Cardiac muscle cell (in vitro differentiated cells and primary cell): ENCODE results near the gene IRGQ. TPM values are rescaled to one million over a fixed set of nuclear protein-coding genes. Genes with fewer than 3 reads are reported as not detected.

ENCODE experiments used
- DNase-seq, 2 donors: peaks; one replicate each; pipeline versions ENCODE4 v3.0.0 to v3.0.0-alpha.2; 2010 to 2017; ENCODE audit warnings: low read depth in 1 of 2, low spot score in 1 of 2
- H3K27ac ChIP-seq: fragments of 200-600 bp; sonication (generic); 2 replicates; pipeline ENCODE4 v1.5.1; 2016
- H3K27me3 ChIP-seq: fragments of 200-600 bp; sonication (generic); 2 replicates; pipeline ENCODE4 v1.6.0; 2016; ENCODE audit warnings: control low read depth
- H3K36me3 ChIP-seq: fragments of 200-600 bp; sonication (generic); 2 replicates; pipeline ENCODE4 v1.5.1; 2016; ENCODE audit warnings: control low read depth
- H3K4me1 ChIP-seq: fragments of 200-600 bp; sonication (generic); 2 replicates; pipeline ENCODE4 v1.8.1; 2017; ENCODE audit warnings: low read depth, mild to moderate bottlenecking, mixed run types
- H3K4me3 ChIP-seq: fragments of 200-600 bp; sonication (generic); 2 replicates; pipeline ENCODE4 v1.5.1; 2016; ENCODE audit warnings: mild to moderate bottlenecking
- H3K9me3 ChIP-seq: fragments of 200-600 bp; sonication (generic); 2 replicates; pipeline ENCODE4 v1.5.1; 2017; ENCODE audit warnings: low read depth, mild to moderate bottlenecking, control low read depth
- polyA plus RNA-seq: library from polyadenylated mRNA; unstranded; fragments of >200 nt; fragmentation: Nextera tagmentation; extraction: Ambion mirVana; gene quantifications from 2 replicates; pipeline ENCODE4 v1.2.1, GENCODE V29; 2016
- total RNA-seq: library from RNA; depleted of rRNA; stranded (reverse); fragments of >200 nt; gene quantifications from 2 replicates; pipeline ENCODE4 v1.2.3, GENCODE V29; 2016
- TF ChIP-seq, protein P1 (sequence below): IDR thresholded peaks from 2 replicates; pipeline ENCODE4 v1.5.1; 2012; ENCODE audit warnings: low read depth, mild to moderate bottlenecking, low read length

Gene IRGQ
- total and polyA plus RNA-seq, 2 experiments from 2014 or later = 21.1 to 49.6 TPM

DNA sequence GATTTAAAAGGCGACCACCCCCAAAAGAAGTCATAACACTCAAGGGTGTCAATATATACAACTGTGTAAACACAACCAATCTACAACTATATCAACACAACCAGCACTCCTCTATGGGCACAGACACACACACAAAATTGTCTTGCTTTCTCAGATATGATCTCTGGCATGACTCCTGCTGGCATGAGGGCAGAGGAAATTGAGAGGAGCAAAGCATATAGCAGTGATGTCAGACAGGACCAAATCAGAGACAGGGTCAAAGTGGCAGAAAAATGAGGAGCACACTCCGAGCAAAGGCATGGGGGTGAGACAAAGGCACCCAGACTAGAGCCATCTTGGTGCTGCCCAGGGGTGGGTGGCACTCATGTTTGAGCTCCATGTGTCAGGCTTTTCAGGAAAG, 9.6 kb downstream of the IRGQ start:
- TF ChIP-seq, protein P1, sequence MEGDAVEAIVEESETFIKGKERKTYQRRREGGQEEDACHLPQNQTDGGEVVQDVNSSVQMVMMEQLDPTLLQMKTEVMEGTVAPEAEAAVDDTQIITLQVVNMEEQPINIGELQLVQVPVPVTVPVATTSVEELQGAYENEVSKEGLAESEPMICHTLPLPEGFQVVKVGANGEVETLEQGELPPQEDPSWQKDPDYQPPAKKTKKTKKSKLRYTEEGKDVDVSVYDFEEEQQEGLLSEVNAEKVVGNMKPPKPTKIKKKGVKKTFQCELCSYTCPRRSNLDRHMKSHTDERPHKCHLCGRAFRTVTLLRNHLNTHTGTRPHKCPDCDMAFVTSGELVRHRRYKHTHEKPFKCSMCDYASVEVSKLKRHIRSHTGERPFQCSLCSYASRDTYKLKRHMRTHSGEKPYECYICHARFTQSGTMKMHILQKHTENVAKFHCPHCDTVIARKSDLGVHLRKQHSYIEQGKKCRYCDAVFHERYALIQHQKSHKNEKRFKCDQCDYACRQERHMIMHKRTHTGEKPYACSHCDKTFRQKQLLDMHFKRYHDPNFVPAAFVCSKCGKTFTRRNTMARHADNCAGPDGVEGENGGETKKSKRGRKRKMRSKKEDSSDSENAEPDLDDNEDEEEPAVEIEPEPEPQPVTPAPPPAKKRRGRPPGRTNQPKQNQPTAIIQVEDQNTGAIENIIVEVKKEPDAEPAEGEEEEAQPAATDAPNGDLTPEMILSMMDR = no peak
- Histone ChIP-seq H3K4me3 (no peak overlapping the region), H3K27me3 (no peaks in the 10 kb centered on the region), H3K4me1 (no peaks in the 10 kb centered on the region), H3K9me3 (no peaks in the 10 kb centered on the region), H3K36me3 (peaks cover 4% of the 10 kb centered on the region), H3K27ac (no peak overlapping the region)
- no peak for DNase-seq

DNA sequence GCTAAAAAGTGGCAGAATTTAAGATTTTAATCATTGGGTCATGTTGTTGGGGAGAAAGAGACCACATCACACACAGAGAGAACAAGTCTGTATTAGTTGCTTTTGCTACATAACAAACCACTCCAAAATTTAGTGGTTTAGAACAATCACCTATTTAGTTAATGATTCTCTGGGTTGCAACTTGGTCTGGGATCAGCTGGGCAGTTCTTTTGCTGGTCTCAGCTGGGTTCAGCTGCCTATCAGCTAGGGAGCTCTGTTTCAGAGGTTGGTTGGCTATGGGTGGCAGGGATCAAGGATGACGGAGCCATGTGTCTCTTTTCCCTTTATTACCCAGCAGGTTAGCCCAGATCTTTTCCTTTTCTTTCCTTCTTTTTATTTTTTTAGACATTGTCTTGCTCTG, 11.4 kb downstream of the IRGQ start:
- Histone ChIP-seq H3K27me3 (no peaks in the 10 kb centered on the region), H3K27ac (no peak overlapping the region), H3K36me3 (peaks cover 4% of the 10 kb centered on the region), H3K9me3 (no peaks in the 10 kb centered on the region), H3K4me3 (no peak overlapping the region), H3K4me1 (peaks cover 7% of the 10 kb centered on the region)
- TF ChIP-seq, protein P1 = no peak
- DNase-seq = no peak

DNA sequence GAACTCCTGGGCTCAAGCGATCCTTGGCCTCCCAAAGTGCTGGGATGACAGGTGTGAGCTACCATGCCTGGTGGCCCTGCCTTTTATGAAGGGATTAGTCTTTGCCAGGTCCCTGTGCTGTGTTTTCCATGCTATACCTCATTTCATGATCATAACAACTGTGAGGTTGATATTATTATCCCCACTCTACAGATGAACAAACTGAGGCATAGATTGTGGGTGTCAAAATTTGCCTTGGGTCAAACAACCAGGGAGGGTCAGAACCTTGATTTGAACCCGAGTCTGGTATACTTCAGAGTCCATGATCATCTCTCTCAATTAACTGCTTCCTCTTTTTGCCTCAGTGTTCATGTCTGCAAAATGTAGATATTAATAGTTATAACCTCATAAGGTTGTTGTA, 13.4 kb downstream of the IRGQ start:
- DNase-seq = no peak
- TF ChIP-seq, protein P1 = no peak
- Histone ChIP-seq H3K27me3 (no peaks in the 10 kb centered on the region), H3K9me3 (no peaks in the 10 kb centered on the region), H3K36me3 (peaks cover 4% of the 10 kb centered on the region), H3K4me1 (peaks cover 7% of the 10 kb centered on the region), H3K27ac (no peak overlapping the region), H3K4me3 (no peak overlapping the region)

DNA sequence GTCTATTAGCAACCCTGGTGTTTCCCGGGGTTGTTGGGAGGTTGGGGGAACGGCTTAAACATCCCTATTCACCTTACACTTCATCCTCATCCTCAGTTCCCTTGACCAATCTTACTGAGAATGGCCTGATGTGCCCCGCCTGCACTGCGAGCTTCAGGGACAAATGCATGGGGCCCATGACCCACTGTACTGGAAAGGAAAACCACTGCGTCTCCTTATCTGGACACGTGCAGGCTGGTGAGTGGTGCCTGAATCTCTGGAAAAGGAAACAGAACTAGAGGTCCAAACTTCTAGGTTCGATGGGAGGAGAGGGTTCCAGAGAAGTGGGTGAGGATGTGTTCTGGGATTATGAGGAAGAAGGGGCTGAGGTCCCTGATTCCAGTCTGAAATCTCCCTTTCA, 14.5 kb downstream of the IRGQ start:
- Histone ChIP-seq H3K27me3 (no peaks in the 10 kb centered on the region), H3K27ac (peak overlapping the region; percentile 28), H3K4me1 (peaks cover 7% of the 10 kb centered on the region), H3K9me3 (no peaks in the 10 kb centered on the region), H3K36me3 (no peaks in the 10 kb centered on the region), H3K4me3 (no peak overlapping the region)
- TF ChIP-seq, protein P1 = no peak
- no peak for DNase-seq

DNA sequence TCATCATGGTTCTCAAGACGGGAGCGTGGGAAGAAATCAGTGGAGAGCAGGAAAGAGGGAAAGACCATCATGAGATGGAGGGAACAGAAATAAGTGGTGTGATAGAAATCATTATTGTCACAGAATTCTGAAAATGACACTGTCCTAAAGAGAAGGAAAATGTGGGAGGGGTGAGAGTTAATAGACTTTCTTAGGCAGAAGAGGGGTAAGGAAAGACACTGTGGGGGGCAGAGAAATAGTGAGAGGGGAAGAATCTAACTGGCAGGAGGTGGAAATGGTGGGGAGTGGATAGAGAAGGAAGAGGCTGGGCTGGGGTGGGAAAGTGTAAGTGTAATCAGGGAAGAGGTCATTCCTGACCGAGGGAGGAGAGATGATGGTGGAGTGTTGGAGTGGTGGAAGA, 17.1 kb downstream of the IRGQ start:
- TF ChIP-seq, protein P1 = no peak
- no peaks in the 10 kb centered on the region for H3K36me3 ChIP-seq

More for the DNA sequence above, 17.1 kb downstream of the IRGQ start:
- Histone ChIP-seq H3K4me1 (peaks cover 7% of the 10 kb centered on the region), H3K27me3 (no peaks in the 10 kb centered on the region), H3K27ac (no peak overlapping the region), H3K9me3 (no peaks in the 10 kb centered on the region), H3K4me3 (no peak overlapping the region)
- DNase-seq = no peak
